Brain microvascular endothelial cell (primary cell): ENCODE measurements around the gene CNDP2.
"Not testable (repeated sequence)": the region's sequence is repeated elsewhere in the genome, so short reads cannot be mapped to it uniquely, and the experiment has no call there.

Experiments used
- DNase-seq: peaks from one replicate; pipeline ENCODE4 v3.0.0-alpha.2; 2020
- H3K27ac ChIP-seq: fragments of 250-450 bp; sonication (Bioruptor Pico); 2 replicates; pipeline ENCODE4 v1.5.1; 2020; ENCODE audit warnings: mild to moderate bottlenecking, moderate library complexity
- H3K27me3 ChIP-seq: fragments of 250-450 bp; sonication (Bioruptor Pico); replicated peaks from 2 replicates; pipeline ENCODE4 v1.5.1; 2020; ENCODE audit warnings: mild to moderate bottlenecking
- H3K36me3 ChIP-seq: fragments of 250-450 bp; sonication (Bioruptor Pico); replicated peaks from 2 replicates; pipeline ENCODE4 v1.5.1; 2020; ENCODE audit warnings: mild to moderate bottlenecking
- H3K4me3 ChIP-seq: 2 replicates; pipeline ENCODE4 v1.5.1; 2011; ENCODE audit warnings: low read depth, mild to moderate bottlenecking, control low read depth, low read length, moderate library complexity
- CTCF ChIP-seq: IDR thresholded peaks from 2 replicates; pipeline ENCODE4 v1.5.1; 2011; ENCODE audit warnings: low read depth, mild to moderate bottlenecking, moderate library complexity, low read length, control low read depth, inconsistent platforms; ENCODE audit errors: missing control alignments
- in situ Hi-C: cut with HindIII; loops from 2 replicates; pipeline ENCODE4 v1.10.0; 2017; ENCODE audit warnings: low sequenced_read_pairs, low pct_ligation_motif_present

Gene CNDP2

GRCh38 chr18:74556126-74556525 lies 60.0 kb downstream of the CNDP2 start:
- TF ChIP-seq CTCF: no peak
- Histone ChIP-seq H3K27me3 (no peaks in the 10 kb centered on the region), H3K36me3 (no peaks in the 10 kb centered on the region), H3K27ac (no peak overlapping the region), H3K4me3 (no peak overlapping the region)
- DNase-seq: no peak
- in situ Hi-C loops: loop anchor here (25.0 kb wide), 1 partner anchor 94 kb away; the partner anchor contains the start of gene DIPK1C

GRCh38 chr18:74558096-74558495 lies 61.9 kb downstream of the CNDP2 start:
- no peak for DNase-seq
- Histone ChIP-seq H3K36me3 (no peaks in the 10 kb centered on the region), H3K4me3 (no peak overlapping the region), H3K27me3 (no peaks in the 10 kb centered on the region), H3K27ac (no peak overlapping the region)
- in situ Hi-C loops: loop anchor here (25.0 kb wide), 1 partner anchor 96 kb away; the partner anchor contains the start of gene DIPK1C
- TF ChIP-seq CTCF: no peak

GRCh38 chr18:74562131-74562730 lies 66.1 kb downstream of the CNDP2 start:
- DNase-seq: no peak
- in situ Hi-C loops: loop anchor here (25.0 kb wide), 1 partner anchor 100 kb away; the partner anchor contains the start of gene DIPK1C
- no peak overlapping the region for H3K4me3 ChIP-seq
- no peak for TF ChIP-seq CTCF
- no peaks in the 10 kb centered on the region for H3K36me3 ChIP-seq
- no peak overlapping the region for H3K27ac ChIP-seq
- H3K27me3 ChIP-seq: no peaks in the 10 kb centered on the region

GRCh38 chr18:74562775-74563174 lies 66.6 kb downstream of the CNDP2 start:
- H3K4me3 ChIP-seq: no peak overlapping the region
- H3K27me3 ChIP-seq: no peaks in the 10 kb centered on the region
- no peak for TF ChIP-seq CTCF
- no peaks in the 10 kb centered on the region for H3K36me3 ChIP-seq
- H3K27ac ChIP-seq: no peak overlapping the region
- in situ Hi-C loops: loop anchor here (25.0 kb wide), 1 partner anchor 100 kb away; the partner anchor contains the start of gene DIPK1C
- DNase-seq: no peak

- H3K27ac ChIP-seq: no peak overlapping the region
- TF ChIP-seq CTCF: no peak
- in situ Hi-C loops: loop anchor here (25.0 kb wide), 1 partner anchor 102 kb away; the partner anchor contains the start of gene DIPK1C
- H3K36me3 ChIP-seq: no peaks in the 10 kb centered on the region
- no peaks in the 10 kb centered on the region for H3K27me3 ChIP-seq
- H3K4me3 ChIP-seq: no peak overlapping the region
- no peak for DNase-seq
Observed at GRCh38 chr18:74563999-74564398, 67.8 kb downstream of the CNDP2 start.

- DNase-seq, H3K27ac ChIP-seq, H3K36me3 ChIP-seq, H3K4me3 ChIP-seq, H3K27me3 ChIP-seq: not testable (repeated sequence)
- in situ Hi-C loops: loop anchor here (25.0 kb wide), 1 partner anchor 103 kb away; the partner anchor contains the start of gene DIPK1C
Observed at GRCh38 chr18:74565164-74565563, 69.0 kb downstream of the CNDP2 start.

DNA sequence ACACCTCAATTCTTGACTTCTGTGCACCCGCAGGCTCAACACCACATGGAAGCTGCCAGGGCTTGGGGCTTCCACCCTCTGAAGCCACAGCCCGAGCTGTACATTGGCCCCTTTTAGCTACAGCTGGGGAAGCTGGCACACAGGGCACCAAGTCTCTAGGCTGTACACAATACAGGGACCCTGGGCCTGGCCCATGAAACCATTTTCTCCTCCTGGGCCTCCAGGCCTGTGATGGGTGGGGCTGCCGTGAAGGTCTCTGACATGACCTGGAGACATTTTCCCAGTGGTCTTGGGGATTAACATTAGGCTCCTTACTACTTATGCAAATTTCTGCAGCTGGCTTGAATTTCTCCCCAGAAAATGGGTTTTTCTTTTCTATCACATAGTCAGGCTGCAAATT lies 69.8 kb downstream of the CNDP2 start:
- DNase-seq, H3K4me3 ChIP-seq, H3K27me3 ChIP-seq, H3K36me3 ChIP-seq, H3K27ac ChIP-seq: not testable (repeated sequence)
- in situ Hi-C loops: loop anchor here (25.0 kb wide), 1 partner anchor 104 kb away; the partner anchor contains the start of gene DIPK1C
